SK-N-MC (cell line): ENCODE measurements around the gene RASGEF1B.

Experiments
- EZH2 ChIP-seq: fragments of 200-600 bp; sonication (generic); IDR thresholded peaks from one replicate; pipeline ENCODE4 v1.6.1; 2017; ENCODE audit warnings: antibody characterized with exemption
- FOXP2 ChIP-seq: optimal IDR thresholded peaks from 2 replicates; pipeline ENCODE3; 2011; ENCODE audit warnings: mild to moderate bottlenecking, moderate library complexity; ENCODE audit not compliant: insufficient read depth; ENCODE audit errors: extremely low read length, control extremely low read depth
- POLR2AphosphoS5 ChIP-seq: IDR thresholded peaks from 2 replicates; pipeline ENCODE4 v1.6.1; 2012; ENCODE audit warnings: mild to moderate bottlenecking, low read depth, low read length, borderline replicate concordance

DNA sequence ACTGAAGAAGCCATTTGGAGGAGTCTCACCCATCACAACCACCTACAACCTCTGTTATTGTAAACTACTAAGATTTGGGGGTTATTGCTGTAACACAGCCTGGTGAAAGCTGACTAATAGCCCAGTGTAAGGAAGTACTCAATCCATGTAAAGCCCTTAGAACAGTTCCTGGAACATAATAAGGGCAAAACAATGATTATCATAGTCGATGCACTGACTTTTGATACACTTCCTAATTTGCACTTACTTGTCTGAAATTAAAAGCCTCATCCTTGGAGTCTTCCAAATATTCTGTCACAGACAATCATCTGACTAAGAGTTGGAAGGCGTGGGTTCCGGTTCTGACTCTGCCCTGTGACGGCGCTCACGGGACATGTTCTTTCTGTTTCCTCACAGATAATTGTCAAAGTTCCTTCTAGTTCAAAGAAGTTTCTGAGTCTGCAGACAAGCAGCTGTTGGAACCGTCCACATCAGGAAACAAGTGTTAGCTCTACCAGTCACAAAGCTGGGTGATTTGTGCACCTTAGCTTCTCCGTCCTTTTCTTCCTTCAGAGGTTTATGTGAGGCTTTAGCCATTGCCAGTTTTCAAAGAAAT, 33.4 kb upstream of the RASGEF1B start:
- TF ChIP-seq EZH2 (no peak), POLR2AphosphoS5 (no peak), FOXP2 (no peak)
